Neural cell (in vitro differentiated cells): ENCODE results near the gene PTPRN2.

Source experiments
- EP300 ChIP-seq: fragments of 450-650 bp; conservative IDR thresholded peaks from 2 replicates; pipeline ENCODE4 v1.6.1; 2014; ENCODE audit warnings: antibody characterized with exemption, mild to moderate bottlenecking, moderate library complexity; ENCODE audit not compliant: poor library complexity, severe bottlenecking
- EZH2 ChIP-seq: fragments of 200-600, 300-800 bp; shearing (Covaris generic), sonication (generic); IDR thresholded peaks from 2 replicates; pipeline ENCODE4 v1.6.1; 2014; ENCODE audit warnings: antibody characterized with exemption, low read length, borderline replicate concordance, mild to moderate bottlenecking; ENCODE audit not compliant: insufficient read depth, poor library complexity, severe bottlenecking
- POLR2AphosphoS5 ChIP-seq: IDR thresholded peaks from 2 replicates; pipeline ENCODE4 v1.6.1; 2012
- RAD21 ChIP-seq: fragments of 450-650 bp; conservative IDR thresholded peaks from 2 replicates; pipeline ENCODE4 v1.6.1; 2014; ENCODE audit warnings: antibody characterized with exemption, mild to moderate bottlenecking, moderate library complexity
- SMC3 ChIP-seq: fragments of 450-650 bp; conservative IDR thresholded peaks from 2 replicates; pipeline ENCODE4 v1.6.1; 2014; ENCODE audit warnings: antibody characterized with exemption, mild to moderate bottlenecking, moderate library complexity; ENCODE audit not compliant: poor library complexity
- TF ChIP-seq, protein P1 (sequence below): fragments of 450-650 bp; IDR thresholded peaks from 2 replicates; pipeline ENCODE4 v1.5.1; 2014; ENCODE audit warnings: antibody characterized with exemption, mild to moderate bottlenecking, moderate library complexity; ENCODE audit not compliant: poor library complexity, severe bottlenecking

DNA sequence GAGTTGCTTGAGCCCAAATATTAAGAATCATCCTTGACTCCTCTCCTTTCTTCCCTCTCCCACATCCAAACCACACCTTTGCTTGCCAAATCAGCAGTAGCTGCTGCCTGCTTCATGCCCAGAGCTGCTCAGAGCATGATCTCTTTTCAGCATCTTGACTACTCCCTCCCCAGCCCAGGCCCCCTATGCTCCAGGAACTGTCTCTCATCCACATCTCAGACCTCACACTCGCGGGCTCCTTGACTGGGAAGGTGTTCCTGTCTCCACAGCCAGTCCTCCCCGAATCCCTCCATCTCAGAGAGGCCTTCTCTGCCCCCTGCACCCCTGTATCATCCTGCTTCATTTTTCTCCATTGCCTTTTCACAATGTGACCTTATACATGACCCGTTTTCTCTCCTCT is 1093.8 kb downstream of the PTPRN2 start:
- TF ChIP-seq, protein P1, sequence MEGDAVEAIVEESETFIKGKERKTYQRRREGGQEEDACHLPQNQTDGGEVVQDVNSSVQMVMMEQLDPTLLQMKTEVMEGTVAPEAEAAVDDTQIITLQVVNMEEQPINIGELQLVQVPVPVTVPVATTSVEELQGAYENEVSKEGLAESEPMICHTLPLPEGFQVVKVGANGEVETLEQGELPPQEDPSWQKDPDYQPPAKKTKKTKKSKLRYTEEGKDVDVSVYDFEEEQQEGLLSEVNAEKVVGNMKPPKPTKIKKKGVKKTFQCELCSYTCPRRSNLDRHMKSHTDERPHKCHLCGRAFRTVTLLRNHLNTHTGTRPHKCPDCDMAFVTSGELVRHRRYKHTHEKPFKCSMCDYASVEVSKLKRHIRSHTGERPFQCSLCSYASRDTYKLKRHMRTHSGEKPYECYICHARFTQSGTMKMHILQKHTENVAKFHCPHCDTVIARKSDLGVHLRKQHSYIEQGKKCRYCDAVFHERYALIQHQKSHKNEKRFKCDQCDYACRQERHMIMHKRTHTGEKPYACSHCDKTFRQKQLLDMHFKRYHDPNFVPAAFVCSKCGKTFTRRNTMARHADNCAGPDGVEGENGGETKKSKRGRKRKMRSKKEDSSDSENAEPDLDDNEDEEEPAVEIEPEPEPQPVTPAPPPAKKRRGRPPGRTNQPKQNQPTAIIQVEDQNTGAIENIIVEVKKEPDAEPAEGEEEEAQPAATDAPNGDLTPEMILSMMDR: no peak
- TF ChIP-seq RAD21 (no peak), POLR2AphosphoS5 (no peak), EP300 (no peak), EZH2 (no peak), SMC3 (no peak)
